Stomach smooth muscle (tissue), 2 donors: ENCODE data around the gene ZNF784.
A peak's percentile ranks its signal among the peaks of the same experiment; 100 is the strongest.

Source experiments
- H3K27ac ChIP-seq: one replicate; pipeline ENCODE4 v1.7.0; 2013; ENCODE audit warnings: mild to moderate bottlenecking, low read length, inconsistent platforms
- H3K27me3 ChIP-seq, 2 donors: one replicate each; pipeline ENCODE4 v1.7.0; 2013; ENCODE audit warnings: low read length in 2 of 2; ENCODE audit not compliant: insufficient read depth in 2 of 2, control insufficient read depth in 1 of 2
- H3K36me3 ChIP-seq, 2 donors: one replicate each; pipeline ENCODE4 v1.7.0; 2013; ENCODE audit warnings: low read length in 2 of 2; ENCODE audit not compliant: control insufficient read depth in 2 of 2, insufficient read depth in 2 of 2
- H3K4me1 ChIP-seq: one replicate; pipeline ENCODE4 v1.7.0; 2013; ENCODE audit warnings: low read length; ENCODE audit not compliant: control insufficient read depth, insufficient read depth
- H3K4me3 ChIP-seq, 2 donors: one replicate each; pipeline ENCODE4 v1.7.0; 2013; ENCODE audit warnings: low read length in 2 of 2
- H3K9ac ChIP-seq, 2 donors: one replicate each; pipeline ENCODE4 v1.7.0; 2013; ENCODE audit warnings: low read length in 2 of 2, mild to moderate bottlenecking in 1 of 2
- H3K9me3 ChIP-seq, 2 donors: one replicate each; pipeline ENCODE4 v1.7.0; 2013; ENCODE audit warnings: low read length in 2 of 2; ENCODE audit not compliant: control insufficient read depth in 2 of 2
- donor health status: healthy.
- donor health status: Pancreatic carcinoma.

The ZNF784 gene

GRCh38 chr19:55655648-55656040, 31.3 kb upstream of the ZNF784 start:
- H3K27me3 ChIP-seq = no peaks in the 10 kb centered on the region
- H3K36me3 ChIP-seq = peaks cover 7 to 10% of the 10 kb centered on the region in 2 donors
- H3K4me1 ChIP-seq = peaks cover 44% of the 10 kb centered on the region
- H3K4me3 ChIP-seq = peak overlapping the region; percentile 79 to 95
- H3K9ac ChIP-seq = peak overlapping the region; percentile 91
- H3K9me3 ChIP-seq = no peaks in the 10 kb centered on the region
- peak overlapping the region; percentile 92 for H3K27ac ChIP-seq

GRCh38 chr19:55654868-55655647, 30.7 kb upstream of the ZNF784 start, which contains the start of gene U2AF2:
U2AF2 (plus strand) TSS chr19:55655035; CDS start chr19:55655105, 70 bp downstream.
- Histone ChIP-seq H3K36me3 (peaks cover 1 to 5% of the 10 kb centered on the region in 2 donors), H3K27me3 (no peaks in the 10 kb centered on the region), H3K9ac (peak within 1 kb of the TSS; percentile 95 to 99), H3K4me3 (peak within 1 kb of the TSS; percentile 95 to 97), H3K27ac (peak within 1 kb of the TSS; percentile 96), H3K4me1 (peaks cover 44% of the 10 kb centered on the region), H3K9me3 (no peaks in the 10 kb centered on the region)

- H3K4me1 ChIP-seq = peaks cover 45% of the 10 kb centered on the region
- peak overlapping the region; percentile 95 to 99 for H3K9ac ChIP-seq
- no peaks in the 10 kb centered on the region for H3K9me3 ChIP-seq
- peak overlapping the region; percentile 95 to 97 for H3K4me3 ChIP-seq
- H3K36me3 ChIP-seq = peaks cover 0 to 2% of the 10 kb centered on the region in 2 donors
- peak overlapping the region; percentile 96 for H3K27ac ChIP-seq
- H3K27me3 ChIP-seq = no peaks in the 10 kb centered on the region
Measured at GRCh38 chr19:55654323-55654867, 30.0 kb upstream of the ZNF784 start.

GRCh38 chr19:55653651-55654322, 29.4 kb upstream of the ZNF784 start:
- Histone ChIP-seq H3K4me1 (peaks cover 46% of the 10 kb centered on the region), H3K36me3 (peaks cover 0 to 2% of the 10 kb centered on the region in 2 donors), H3K4me3 (peak overlapping the region; percentile 95 to 97), H3K27me3 (no peaks in the 10 kb centered on the region), H3K9me3 (no peaks in the 10 kb centered on the region), H3K9ac (peak overlapping the region; percentile 95 to 99), H3K27ac (peak overlapping the region; percentile 96)

- Histone ChIP-seq H3K36me3 (peaks cover 0 to 2% of the 10 kb centered on the region in 2 donors), H3K9ac (no peak overlapping the region), H3K4me1 (peaks cover 42% of the 10 kb centered on the region), H3K9me3 (no peaks in the 10 kb centered on the region), H3K4me3 (no peak overlapping the region), H3K27ac (no peak overlapping the region), H3K27me3 (no peaks in the 10 kb centered on the region)
Measured at GRCh38 chr19:55652311-55653128, 28.2 kb upstream of the ZNF784 start.

GRCh38 chr19:55651236-55651635, 26.9 kb upstream of the ZNF784 start:
- H3K9ac ChIP-seq = no peak overlapping the region
- peaks cover 36% of the 10 kb centered on the region for H3K4me1 ChIP-seq
- peaks cover 0 to 2% of the 10 kb centered on the region in 2 donors for H3K36me3 ChIP-seq
- H3K9me3 ChIP-seq = no peaks in the 10 kb centered on the region
- no peak overlapping the region for H3K4me3 ChIP-seq
- no peak overlapping the region for H3K27ac ChIP-seq
- no peaks in the 10 kb centered on the region for H3K27me3 ChIP-seq

GRCh38 chr19:55650602-55651230, 26.4 kb upstream of the ZNF784 start:
- H3K4me1 ChIP-seq = peaks cover 31% of the 10 kb centered on the region
- H3K9ac ChIP-seq = no peak overlapping the region
- H3K36me3 ChIP-seq = peaks cover 0 to 2% of the 10 kb centered on the region in 2 donors
- H3K27ac ChIP-seq = no peak overlapping the region
- no peaks in the 10 kb centered on the region for H3K27me3 ChIP-seq
- no peaks in the 10 kb centered on the region for H3K9me3 ChIP-seq
- no peak overlapping the region for H3K4me3 ChIP-seq

GRCh38 chr19:55650126-55650557, 25.8 kb upstream of the ZNF784 start:
- H3K4me1 ChIP-seq = peaks cover 28% of the 10 kb centered on the region
- peaks cover 4 to 6% of the 10 kb centered on the region in 2 donors for H3K36me3 ChIP-seq
- H3K4me3 ChIP-seq = no peak overlapping the region
- H3K27ac ChIP-seq = no peak overlapping the region
- no peaks in the 10 kb centered on the region for H3K27me3 ChIP-seq
- no peak overlapping the region for H3K9ac ChIP-seq
- H3K9me3 ChIP-seq = no peaks in the 10 kb centered on the region

GRCh38 chr19:55649268-55650125, 25.1 kb upstream of the ZNF784 start:
- Histone ChIP-seq H3K27ac (peak overlapping the region; percentile 82), H3K36me3 (peaks cover 6 to 10% of the 10 kb centered on the region in 2 donors), H3K4me3 (peak overlapping the region; percentile 83 to 84), H3K27me3 (no peaks in the 10 kb centered on the region), H3K9ac (peak overlapping the region in 1 of 2 donors; percentile 81), H3K4me1 (peaks cover 35% of the 10 kb centered on the region), H3K9me3 (no peaks in the 10 kb centered on the region)
